K562 (cell line): ENCODE data around the gene RPS6KL1. TPM values are rescaled to one million over a fixed set of nuclear protein-coding genes. Genes with fewer than 3 reads are reported as not detected.

Experiments used
- KDM1A ChIP-seq, 2 experiments: fragments of 450-650 bp; IDR thresholded peaks; 2 replicates each; pipeline ENCODE4 v1.6.1; 2016; ENCODE audit warnings: mild to moderate bottlenecking in 2 of 2
- PHF21A ChIP-seq: fragments of 450-650 bp; IDR thresholded peaks from 2 replicates; pipeline ENCODE4 v1.6.1; 2017; ENCODE audit warnings: low read depth, borderline replicate concordance
- SMAD1 ChIP-seq: fragments of 150-350 bp; IDR thresholded peaks from 2 replicates; pipeline ENCODE4 v1.6.1; 2014; ENCODE audit warnings: low read length, low read depth; ENCODE audit not compliant: partially characterized antibody
- TSHZ1 ChIP-seq: fragments of 250-450 bp; sonication (Bioruptor Pico); IDR thresholded peaks from 2 replicates; pipeline ENCODE4 v1.4.0; 2020; ENCODE audit warnings: mild to moderate bottlenecking, moderate library complexity
- ZBTB7A ChIP-seq: IDR thresholded peaks from 2 replicates; pipeline ENCODE4 v1.6.1; 2011; ENCODE audit warnings: low read depth, mild to moderate bottlenecking, low read length, moderate library complexity, borderline replicate concordance; ENCODE audit not compliant: control insufficient read depth
- ZFX ChIP-seq: sonication (generic); formaldehyde crosslinking; IDR thresholded peaks from 2 replicates; pipeline ENCODE4 v1.8.0; 2022; ENCODE audit warnings: mild to moderate bottlenecking, missing genetic modification reagents, moderate library complexity
- polyA plus RNA-seq, 8 experiments: library from polyadenylated mRNA; depleted of rRNA in 4 of 8; stranded (reverse) in 5 of 8; unstranded in 3 of 8; fragments of >200 nt; fragmentation: Nextera tagmentation in 2 of 8; fragmentation: Illumina TruSeq in 1 of 8; extraction: Ambion mirVana in 2 of 8; extraction: Trizol in 1 of 8; gene quantifications; 2 replicates each; pipeline versions ENCODE4 v1.2.1 to v1.2.3, GENCODE V29; 2011 to 2014; ENCODE audit warnings: inconsistent platforms in 1 of 8, missing spikeins in 1 of 8
- total RNA-seq, 7 experiments: library from RNA; depleted of rRNA in 6 of 7; stranded (reverse); fragments of >200 nt in 6 of 7; fragmentation: Illumina TruSeq in 2 of 7; extraction: Trizol in 2 of 7; gene quantifications; 2 replicates each; pipeline versions ENCODE4 v1.2.1 to v1.2.3, GENCODE V29; 2011 to 2021; ENCODE audit warnings: low replicate concordance in 1 of 7
- TF ChIP-seq, protein P1 (sequence below): fragments of 250-450 bp; sonication (Bioruptor Pico); IDR thresholded peaks from 2 replicates; pipeline ENCODE4 v1.5.0; 2021; ENCODE audit warnings: mild to moderate bottlenecking, borderline replicate concordance

RPS6KL1 gene
- total and polyA plus RNA-seq, 9 of the 15 experiments (the other 6 are each of a cell fraction or from before 2014, with no cell fraction given) = 0.91 to 15.5 (median 8.1) TPM

GRCh38 chr14:74922752-74923401 lies at the start of gene RPS6KL1 (continued):
- TF ChIP-seq TSHZ1 (CRISPR knock-in tag) (no peak), KDM1A (IDR thresholded peaks at IDR 0.05) (peak; percentile 30 to 56; a peak in 2 of 4 replicates), SMAD1 (peak; percentile 79), ZFX (CRISPR knock-in tag) (peak; percentile 96), PHF21A (peak; percentile 99), ZBTB7A (peak; percentile 52; the same call in 1 of the 2 replicates)
- TF ChIP-seq, protein P1, sequence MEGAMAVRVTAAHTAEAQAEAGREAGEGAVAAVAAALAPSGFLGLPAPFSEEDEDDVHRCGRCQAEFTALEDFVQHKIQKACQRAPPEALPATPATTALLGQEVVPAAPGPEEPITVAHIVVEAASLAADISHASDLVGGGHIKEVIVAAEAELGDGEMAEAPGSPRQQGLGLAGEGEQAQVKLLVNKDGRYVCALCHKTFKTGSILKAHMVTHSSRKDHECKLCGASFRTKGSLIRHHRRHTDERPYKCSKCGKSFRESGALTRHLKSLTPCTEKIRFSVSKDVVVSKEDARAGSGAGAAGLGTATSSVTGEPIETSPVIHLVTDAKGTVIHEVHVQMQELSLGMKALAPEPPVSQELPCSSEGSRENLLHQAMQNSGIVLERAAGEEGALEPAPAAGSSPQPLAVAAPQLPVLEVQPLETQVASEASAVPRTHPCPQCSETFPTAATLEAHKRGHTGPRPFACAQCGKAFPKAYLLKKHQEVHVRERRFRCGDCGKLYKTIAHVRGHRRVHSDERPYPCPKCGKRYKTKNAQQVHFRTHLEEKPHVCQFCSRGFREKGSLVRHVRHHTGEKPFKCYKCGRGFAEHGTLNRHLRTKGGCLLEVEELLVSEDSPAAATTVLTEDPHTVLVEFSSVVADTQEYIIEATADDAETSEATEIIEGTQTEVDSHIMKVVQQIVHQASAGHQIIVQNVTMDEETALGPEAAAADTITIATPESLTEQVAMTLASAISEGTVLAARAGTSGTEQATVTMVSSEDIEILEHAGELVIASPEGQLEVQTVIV (CRISPR knock-in tag) = peak; percentile 87
